Loucy (cell line): ENCODE measurements around the gene OR13A1.
"Not testable (repeated sequence)": the region's sequence is repeated elsewhere in the genome, so short reads cannot be mapped to it uniquely, and the experiment has no call there.

Experiments used
- CTCF ChIP-seq: fragments of 200-600 bp; sonication (generic); conservative IDR thresholded peaks from 2 replicates; pipeline ENCODE4 v1.5.1; 2014; ENCODE audit warnings: mild to moderate bottlenecking, antibody characterized with exemption, low read length
- EZH2phosphoT487 ChIP-seq: fragments of 200-600 bp; IDR thresholded peaks from 2 replicates; pipeline ENCODE4 v1.6.1; 2018; ENCODE audit warnings: antibody characterized with exemption, mild to moderate bottlenecking, moderate library complexity, borderline replicate concordance

GRCh38 chr10:45348196-45348765 is 32.9 kb upstream of the OR13A1 start:
- TF ChIP-seq CTCF, EZH2phosphoT487: not testable (repeated sequence)
